Heart left ventricle (tissue), 16 donors: ENCODE results near the gene CCDC33. TPM values are rescaled to one million over a fixed set of nuclear protein-coding genes. Genes with fewer than 3 reads are reported as not detected.

ENCODE experiments used
- ATAC-seq, 4 donors: fragments of 200-7000 bp; cut with Tn5 transposase; one replicate each; pipeline ENCODE4 v1.9.1; 2020 to 2022; ENCODE audit warnings: moderate library complexity in 4 of 4, mild to moderate bottlenecking in 3 of 4, moderate number of reproducible peaks in 1 of 4
- DNase-seq, 5 donors: peaks; one replicate each; pipeline ENCODE4 v3.0.0-alpha.2; 2020
- H3K27ac ChIP-seq, 12 donors: fragments of 200-600 bp; sonication (generic) in 4 of 12; one replicate each; pipeline versions ENCODE4 v1.5.0 to v1.8.0; 2016 to 2022; ENCODE audit warnings: mild to moderate bottlenecking in 2 of 12
- H3K27me3 ChIP-seq, 9 donors: fragments of 200-600 bp; sonication (generic) in 2 of 9; one replicate each; pipeline versions ENCODE4 v1.5.1 to v1.8.0; 2016 to 2022; ENCODE audit warnings: mild to moderate bottlenecking in 3 of 9
- H3K36me3 ChIP-seq, 9 donors: fragments of 200-600 bp; sonication (generic) in 2 of 9; one replicate each; pipeline versions ENCODE4 v1.5.0 to v1.8.0; 2018 to 2022; ENCODE audit warnings: mild to moderate bottlenecking in 2 of 9
- H3K4me1 ChIP-seq, 12 donors: fragments of 200-600 bp; sonication (generic) in 4 of 12; one replicate each; pipeline versions ENCODE4 v1.5.0 to v1.8.0; 2016 to 2022; ENCODE audit warnings: mild to moderate bottlenecking in 3 of 12
- H3K4me3 ChIP-seq, 12 donors: fragments of 200-600 bp; sonication (generic) in 4 of 12; one replicate each; pipeline versions ENCODE4 v1.5.0 to v1.8.0; 2017 to 2022; ENCODE audit warnings: mild to moderate bottlenecking in 9 of 12, moderate library complexity in 4 of 12
- H3K9me3 ChIP-seq, 12 donors: fragments of 200-600 bp; sonication (generic) in 4 of 12; one replicate each; pipeline versions ENCODE4 v1.5.0 to v1.8.0; 2016 to 2022; ENCODE audit warnings: mild to moderate bottlenecking in 1 of 12
- POLR2A ChIP-seq, 2 donors: fragments of 450-650 bp; IDR thresholded peaks; one replicate each; pipeline ENCODE4 v1.6.1; 2017; ENCODE audit warnings: antibody characterized with exemption in 2 of 2, mild to moderate bottlenecking in 2 of 2, moderate library complexity in 2 of 2
- WGBS, 4 donors: extraction: QIAGEN DNeasy Blood & Tissue Kit in 2 of 4; methylation state at CpG; one replicate each; pipeline versions ENCODE4 v1.1.5 to v1.1.7; 2013 to 2018; 5-methylcytosine and 5-hydroxymethylcytosine counted together
- intact Hi-C, 10 donors: fragments of 100-400 bp; cut with DNase I; formaldehyde crosslinking; loops; one replicate each; pipeline versions ENCODE4 v1.11.1 to v1.14.2; 2022
- polyA plus RNA-seq, 2 donors: library from polyadenylated mRNA; stranded (reverse); fragments of 200-250 nt; gene quantifications; one replicate each; pipeline ENCODE4 v1.2.3, GENCODE V29; 2013
- total RNA-seq, 9 donors: library from RNA; depleted of rRNA in 2 of 9; stranded (reverse); fragments of >200 nt in 2 of 9; fragmentation: NEBNext Ultra II Directional in 3 of 9; extraction: Animal tissue kit (Norgen Biotek cat#: 25700) in 3 of 9; gene quantifications; one replicate each; pipeline versions ENCODE4 v1.1.0 to v1.2.4, GENCODE V29; 2016 to 2023
- TF ChIP-seq, protein P1 (sequence below), 12 donors: fragments of 200-600 bp; sonication (generic) in 4 of 12; IDR thresholded peaks; one replicate each; pipeline versions ENCODE4 v1.5.0 to v1.8.0; 2018 to 2022; ENCODE audit warnings: antibody characterized with exemption in 12 of 12, mild to moderate bottlenecking in 5 of 12
- donor health status: ischemic (EF 13 %, LVEDD 7.1; RV severe dilation, severe dysfunction).
- donor health status: healthy with polysubstance abuse.
- donor health status: DM: no; HTN: yes; CAD: no.
- donor health status: DM: no; HTN: no; CAD: no.
- donor health status: ischemic (EF 25% LVEDD 6.9; RV normal size, moderate dysfunction).
- donor health status: ischemic (EF 25% LVEDD 5.7; RV mildly dilated, moderate dysfunction).
- donor health status: healthy.
- donor health status: DM: yes; HTN: yes; CAD: no.
- donor health status: ischemic (EF 35%, LVEDD 5.7; RV mildly dilated, moderate dysfunction).
- donor health status: nonischemic (EF 11% LVEDD 7.7; RV severe dilation, severe dysfunction).
- donor health status: DM: yes; HTN: yes; CAD: no.
- donor health status: PGD.
- donor health status: ischemic (EF 29% LVEDD 5.4; RV normal size, mild dysfunction).
- donor health status: nonischemic (EF 23%, LVEDD 6.1; RV moderate dilation, normal function).

CCDC33 gene
- total and polyA plus RNA-seq, 11 donors, result 0.08 TPM; not detected in 10

DNA sequence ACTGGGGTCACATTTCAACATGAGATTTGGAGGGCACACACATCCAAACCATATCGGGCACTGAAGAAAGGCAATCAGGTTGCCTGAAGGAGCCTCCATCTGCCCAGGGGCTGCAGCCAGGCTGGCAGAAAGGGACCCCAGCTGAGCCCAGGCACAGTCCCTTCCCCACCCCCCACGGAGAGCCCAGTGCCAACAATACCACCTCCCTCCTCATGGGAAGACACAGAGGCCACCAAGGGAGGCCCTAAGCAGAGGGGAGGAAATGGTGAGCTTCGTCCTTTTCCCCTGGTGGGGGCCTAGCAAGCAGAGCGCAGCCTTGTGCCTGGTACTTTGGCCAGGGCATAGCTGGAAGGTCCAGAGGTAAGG, 30.6 kb upstream of the CCDC33 start:
- ATAC-seq, result no peak
- no peak for DNase-seq
- intact Hi-C loops, result no loop called here
- TF ChIP-seq POLR2A (IDR thresholded peaks at IDR 0.05), result no peak
- TF ChIP-seq, protein P1, sequence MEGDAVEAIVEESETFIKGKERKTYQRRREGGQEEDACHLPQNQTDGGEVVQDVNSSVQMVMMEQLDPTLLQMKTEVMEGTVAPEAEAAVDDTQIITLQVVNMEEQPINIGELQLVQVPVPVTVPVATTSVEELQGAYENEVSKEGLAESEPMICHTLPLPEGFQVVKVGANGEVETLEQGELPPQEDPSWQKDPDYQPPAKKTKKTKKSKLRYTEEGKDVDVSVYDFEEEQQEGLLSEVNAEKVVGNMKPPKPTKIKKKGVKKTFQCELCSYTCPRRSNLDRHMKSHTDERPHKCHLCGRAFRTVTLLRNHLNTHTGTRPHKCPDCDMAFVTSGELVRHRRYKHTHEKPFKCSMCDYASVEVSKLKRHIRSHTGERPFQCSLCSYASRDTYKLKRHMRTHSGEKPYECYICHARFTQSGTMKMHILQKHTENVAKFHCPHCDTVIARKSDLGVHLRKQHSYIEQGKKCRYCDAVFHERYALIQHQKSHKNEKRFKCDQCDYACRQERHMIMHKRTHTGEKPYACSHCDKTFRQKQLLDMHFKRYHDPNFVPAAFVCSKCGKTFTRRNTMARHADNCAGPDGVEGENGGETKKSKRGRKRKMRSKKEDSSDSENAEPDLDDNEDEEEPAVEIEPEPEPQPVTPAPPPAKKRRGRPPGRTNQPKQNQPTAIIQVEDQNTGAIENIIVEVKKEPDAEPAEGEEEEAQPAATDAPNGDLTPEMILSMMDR (IDR thresholded peaks at IDR 0.05), result no peak
- Histone ChIP-seq H3K9me3 (no peaks in the 10 kb centered on the region), H3K36me3 (no peaks in the 10 kb centered on the region), H3K27me3 (no peaks in the 10 kb centered on the region), H3K4me1 (peaks cover 0 to 41% (median 19%) of the 10 kb centered on the region in 12 donors), H3K27ac (no peak overlapping the region), H3K4me3 (no peak overlapping the region)
- 72 to 81% (median 74%) methylated on average over 4 of the region's 4 CpGs; no CpG with 5 or more reads in 1 of the 4 donors for WGBS, 4 donors

DNA sequence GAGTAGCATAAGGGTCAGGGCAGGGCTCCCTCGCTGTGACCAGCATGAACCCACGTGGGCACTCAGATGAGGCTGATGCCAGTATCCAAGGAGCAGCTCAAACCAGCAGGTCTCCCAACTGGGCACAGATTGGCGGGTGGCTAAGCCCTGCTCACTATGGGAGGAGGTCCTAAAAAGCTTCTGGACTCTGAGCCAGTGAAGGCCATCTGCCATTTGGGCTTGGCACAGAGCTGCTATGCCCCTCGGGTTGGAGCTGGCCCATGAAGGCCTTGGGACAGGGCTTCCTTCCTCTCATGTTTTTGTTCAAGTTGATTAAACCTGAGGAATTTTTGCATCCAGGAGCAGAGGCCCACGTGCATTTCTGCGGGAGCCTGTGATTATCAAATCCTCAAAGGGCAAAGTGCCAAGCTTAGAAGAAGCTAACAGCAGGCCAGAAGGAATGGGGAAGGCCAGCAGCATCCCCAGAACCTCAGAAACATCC, 29.3 kb upstream of the CCDC33 start:
- TF ChIP-seq, protein P1 (IDR thresholded peaks at IDR 0.05), result no peak
- no peak for TF ChIP-seq POLR2A (IDR thresholded peaks at IDR 0.05)
- Histone ChIP-seq H3K4me3 (no peak overlapping the region), H3K36me3 (no peaks in the 10 kb centered on the region), H3K27ac (no peak overlapping the region), H3K9me3 (no peaks in the 10 kb centered on the region), H3K4me1 (peaks cover 0 to 29% (median 10%) of the 10 kb centered on the region in 12 donors), H3K27me3 (no peaks in the 10 kb centered on the region)
- WGBS, 4 donors, result 70 to 79% (median 72%) methylated on average over 6 of the region's 6 CpGs
- DNase-seq (no peak), ATAC-seq (no peak)
- intact Hi-C loops, result no loop called here

DNA sequence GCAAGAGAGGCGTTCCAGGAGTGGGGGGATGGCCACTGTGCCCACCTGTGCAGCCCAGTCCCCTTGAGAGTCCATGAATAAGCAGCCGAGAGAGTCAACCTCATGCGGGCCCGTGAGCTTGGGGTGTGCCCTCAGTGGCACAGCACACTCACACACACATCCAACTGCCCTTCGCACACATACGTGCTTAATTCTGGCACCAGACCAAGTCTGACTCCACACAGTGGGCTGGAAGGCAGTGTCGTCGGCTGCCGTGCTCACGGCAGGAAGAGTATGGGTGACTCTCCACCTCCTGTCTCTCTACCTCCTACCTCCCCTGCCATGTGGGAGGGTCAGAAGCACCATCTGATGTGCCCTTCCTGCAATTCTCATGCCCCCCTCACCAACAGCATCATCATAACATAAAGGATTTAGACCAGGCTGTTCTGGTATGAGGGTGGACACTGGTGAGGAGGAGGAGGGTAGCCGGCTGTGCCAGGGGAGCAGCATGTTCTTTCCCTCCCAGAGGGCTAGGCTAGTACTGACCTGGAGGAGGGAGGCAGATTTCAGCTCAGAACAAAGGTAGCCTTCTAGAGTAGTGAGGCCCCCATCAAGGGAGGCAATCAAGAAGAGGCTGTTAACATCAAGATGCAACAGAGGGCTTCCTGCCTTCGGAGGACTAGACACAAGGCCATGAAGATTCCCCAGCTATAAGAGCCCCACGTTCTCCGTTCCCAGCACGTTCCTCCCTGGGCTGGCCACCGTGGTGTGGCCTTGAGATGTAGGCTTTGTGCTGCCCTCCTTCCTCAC, 28.3 kb upstream of the CCDC33 start:
- ATAC-seq (no peak), DNase-seq (no peak)
- H3K4me1 ChIP-seq, result peaks cover 0 to 29% (median 7%) of the 10 kb centered on the region in 12 donors
- H3K36me3 ChIP-seq, result no peaks in the 10 kb centered on the region
- H3K4me3 ChIP-seq, result no peak overlapping the region
- H3K27me3 ChIP-seq, result no peaks in the 10 kb centered on the region
- intact Hi-C loops, result no loop called here
- TF ChIP-seq, protein P1 (IDR thresholded peaks at IDR 0.05), result no peak
- TF ChIP-seq POLR2A (IDR thresholded peaks at IDR 0.05), result no peak
- 77 to 86% (median 81%) methylated on average over 9 to 16 of the region's 16 CpGs for WGBS, 4 donors
- no peak overlapping the region for H3K27ac ChIP-seq
- H3K9me3 ChIP-seq, result no peaks in the 10 kb centered on the region

DNA sequence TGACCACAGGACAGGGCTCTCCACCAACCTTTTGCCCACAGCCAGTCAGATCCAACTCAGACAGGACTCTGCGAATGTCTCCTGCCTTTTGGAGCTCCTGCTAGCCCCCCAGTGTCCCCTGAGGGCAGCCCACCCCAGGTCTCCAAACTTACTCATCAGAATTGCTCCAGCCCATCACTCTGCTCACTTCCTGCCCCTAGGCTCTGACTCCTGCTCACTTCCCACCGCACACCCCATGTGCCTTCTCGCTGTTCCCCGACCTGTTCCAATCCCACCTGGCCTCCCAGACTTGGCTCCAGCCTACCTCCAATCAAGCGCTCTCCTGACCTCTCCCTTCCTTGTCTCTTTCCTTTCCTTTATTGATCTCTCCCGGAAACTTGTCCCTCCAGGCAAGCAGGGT, 27.6 kb upstream of the CCDC33 start:
- DNase-seq (no peak), ATAC-seq (no peak)
- Histone ChIP-seq H3K4me1 (peaks cover 0 to 29% (median 7%) of the 10 kb centered on the region in 12 donors), H3K27me3 (no peaks in the 10 kb centered on the region), H3K4me3 (no peak overlapping the region), H3K36me3 (no peaks in the 10 kb centered on the region), H3K27ac (no peak overlapping the region), H3K9me3 (no peaks in the 10 kb centered on the region)
- WGBS, 4 donors, result 73 to 86% (median 84%) methylated on average over 6 of the region's 6 CpGs
- TF ChIP-seq, protein P1 (IDR thresholded peaks at IDR 0.05), result no peak
- no peak for TF ChIP-seq POLR2A (IDR thresholded peaks at IDR 0.05)
- intact Hi-C loops, result no loop called here
